Stimulated activated CD8-positive, alpha-beta memory T cell treated with anti-CD3 and anti-CD28 coated beads, Interleukin-12 subunit alpha, Interleukin-12 subunit beta, amount 100 ng/mL, for 4 hours (primary cell): ENCODE data around the gene AP5B1.

Source experiments
- DNase-seq: peaks from one replicate; pipeline ENCODE4 v3.0.0-alpha.2; 2020; ENCODE audit warnings: low read depth

The AP5B1 gene, protein sequence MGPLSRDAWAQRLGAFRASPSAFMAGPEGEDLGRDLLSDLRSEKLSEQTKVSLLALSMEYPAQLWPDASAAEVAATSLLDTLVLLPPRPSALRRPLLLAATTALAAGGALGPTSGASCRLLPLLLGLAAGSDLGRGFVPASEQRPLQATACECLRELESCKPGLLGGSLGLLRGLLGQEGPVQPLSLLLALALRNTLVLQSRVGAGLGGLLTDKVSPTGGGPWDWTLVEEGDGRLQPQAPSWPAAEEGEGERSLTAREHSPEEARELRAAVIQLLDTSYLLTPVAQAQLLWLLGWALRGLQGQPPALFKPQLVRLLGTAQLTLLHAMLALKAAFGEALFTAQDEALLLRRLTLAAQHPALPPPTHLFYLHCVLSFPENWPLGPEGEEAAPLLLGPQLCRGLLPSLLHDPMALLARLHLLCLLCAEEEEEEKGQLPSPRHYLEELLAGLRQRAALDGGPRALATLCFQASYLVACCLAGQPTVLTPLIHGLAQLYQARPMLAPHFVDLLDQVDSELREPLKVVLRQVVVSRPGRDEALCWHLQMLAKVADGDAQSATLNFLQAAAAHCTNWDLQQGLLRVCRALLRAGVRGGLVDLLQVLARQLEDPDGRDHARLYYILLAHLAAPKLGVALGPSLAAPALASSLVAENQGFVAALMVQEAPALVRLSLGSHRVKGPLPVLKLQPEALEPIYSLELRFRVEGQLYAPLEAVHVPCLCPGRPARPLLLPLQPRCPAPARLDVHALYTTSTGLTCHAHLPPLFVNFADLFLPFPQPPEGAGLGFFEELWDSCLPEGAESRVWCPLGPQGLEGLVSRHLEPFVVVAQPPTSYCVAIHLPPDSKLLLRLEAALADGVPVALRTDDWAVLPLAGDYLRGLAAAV

DNA sequence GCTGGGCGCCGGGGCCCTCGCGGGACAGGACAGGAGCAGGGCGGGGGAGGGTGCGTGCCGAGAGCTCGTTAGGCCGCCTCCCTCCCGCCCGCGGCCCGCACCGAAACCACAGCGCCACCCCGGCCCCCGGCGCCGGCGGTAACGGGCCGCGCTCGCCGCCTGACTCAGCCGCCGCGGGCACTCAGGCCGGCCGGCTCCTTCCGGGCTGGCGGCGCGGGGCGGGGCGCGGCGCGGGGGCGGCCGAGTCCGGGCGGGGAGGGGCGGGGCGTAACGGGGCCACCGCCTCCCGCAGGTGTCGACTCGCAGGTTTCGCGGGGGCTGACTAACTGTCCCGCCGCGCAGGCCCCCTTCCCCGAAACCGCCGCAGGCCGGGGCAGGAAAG, at the start of gene AP5B1:
AP5B1 (minus strand) TSS at position 207 of the 382 bp plus-strand sequence. CDS start 385 bp downstream, outside the sequence.
- DNase-seq = peak; percentile 69

DNA sequence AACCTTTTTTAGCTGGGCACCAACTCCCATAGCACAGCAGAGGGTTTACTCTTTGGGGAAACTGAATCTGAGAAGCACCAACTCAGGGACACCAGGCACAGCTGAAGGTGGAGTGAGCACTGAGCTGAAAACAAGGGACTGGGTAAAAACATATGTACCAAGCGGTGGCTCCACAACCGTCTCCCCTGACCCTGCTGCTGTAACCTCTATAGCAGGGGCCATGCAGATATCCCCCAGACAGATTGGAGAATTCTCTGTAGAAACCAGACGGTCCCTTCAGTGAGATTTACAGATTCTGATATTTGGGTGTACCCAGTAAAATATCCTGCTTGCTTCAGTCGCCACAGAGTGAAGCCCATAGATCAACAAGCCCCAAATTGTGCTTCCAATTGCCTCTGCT, 48.7 kb upstream of the AP5B1 start:
- no peak for DNase-seq

DNA sequence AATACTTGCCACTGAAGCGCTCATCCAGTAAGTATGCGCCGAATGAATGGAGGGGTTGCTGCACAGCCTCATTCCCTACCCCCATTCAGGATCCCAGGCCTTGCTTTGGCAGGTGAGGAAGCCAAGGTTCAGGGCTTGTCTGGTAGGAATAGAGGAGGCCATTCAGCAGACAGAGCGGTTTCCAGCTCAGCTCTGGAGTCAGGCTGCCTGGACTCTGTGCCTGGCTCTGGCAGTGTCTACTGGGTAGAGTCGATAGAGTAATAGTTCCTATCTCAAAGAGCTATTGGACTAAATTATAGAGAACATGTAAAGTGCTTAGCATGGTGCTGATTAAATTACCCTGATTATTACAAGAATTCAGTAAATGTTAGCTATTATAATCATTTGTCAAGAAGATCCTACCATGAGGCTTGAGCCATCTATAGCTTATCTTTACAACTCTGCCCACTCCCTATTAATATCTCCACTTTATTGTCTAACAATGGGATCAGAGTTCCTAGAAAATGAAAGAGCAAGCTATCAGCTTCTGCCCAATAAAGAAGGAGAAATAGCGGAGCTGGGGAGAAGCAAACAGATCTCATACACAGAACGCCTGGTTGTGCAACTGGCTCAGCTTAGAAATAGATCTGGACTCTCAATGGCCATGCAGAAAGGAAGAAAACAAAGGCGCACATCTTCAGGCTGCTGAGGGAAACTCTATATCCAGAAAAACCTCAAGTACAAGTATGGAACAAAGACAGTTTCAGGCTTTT, 46.4 kb upstream of the AP5B1 start:
- DNase-seq = no peak

DNA sequence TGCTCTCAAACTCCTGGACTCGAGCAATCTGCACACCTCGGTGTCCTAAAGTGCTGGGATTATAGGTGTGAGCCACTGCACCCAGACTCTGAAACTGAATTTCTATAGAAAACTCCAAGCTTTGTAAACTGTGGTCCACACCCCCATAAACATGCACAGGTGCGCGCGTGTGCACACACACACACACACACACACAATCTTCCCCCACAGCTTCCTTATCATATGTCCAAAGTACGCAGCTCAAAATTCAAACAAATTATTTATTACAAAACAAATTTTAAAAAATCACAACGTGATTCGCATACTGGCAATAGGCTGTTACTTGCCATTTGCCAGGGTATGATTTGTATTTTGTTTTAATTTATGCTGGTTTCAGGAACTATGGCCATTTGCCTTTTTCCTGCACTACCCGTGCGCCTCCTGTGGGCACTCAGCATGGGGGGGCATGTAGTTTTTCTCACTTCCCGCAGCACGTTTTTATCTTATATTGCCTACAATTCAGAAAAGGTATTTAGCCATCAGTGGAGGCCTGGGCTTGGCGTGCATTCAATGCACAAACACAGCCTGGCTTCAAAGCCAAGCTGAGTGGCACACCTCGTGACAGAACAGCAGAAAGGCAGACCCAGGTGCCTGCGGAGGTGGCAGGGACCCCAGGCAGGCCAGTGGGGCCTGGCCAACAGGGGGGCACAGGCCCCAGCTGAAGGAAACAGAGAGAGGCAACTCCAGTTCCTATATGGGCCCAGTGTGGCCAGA, 42.2 kb upstream of the AP5B1 start:
- no peak for DNase-seq

DNA sequence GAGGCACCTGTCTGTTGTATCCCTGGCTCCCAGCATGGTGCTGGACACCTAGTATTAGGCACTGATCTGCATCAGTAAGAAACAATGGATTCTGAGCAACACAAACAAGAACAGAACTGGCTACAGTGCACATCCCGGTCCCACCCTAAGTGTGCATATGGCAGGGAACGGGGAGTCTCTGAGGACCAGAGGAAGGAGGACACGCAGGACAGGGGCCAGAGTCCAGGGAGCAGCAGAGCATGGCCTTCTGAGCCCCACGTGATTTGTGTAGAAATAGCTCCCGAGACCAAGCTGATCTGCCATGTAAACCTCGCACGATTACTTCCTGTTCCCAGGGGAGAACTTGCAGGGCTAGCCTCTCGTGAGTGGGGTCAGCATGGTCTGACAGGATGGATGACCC, 40.3 kb upstream of the AP5B1 start:
- no peak for DNase-seq

DNA sequence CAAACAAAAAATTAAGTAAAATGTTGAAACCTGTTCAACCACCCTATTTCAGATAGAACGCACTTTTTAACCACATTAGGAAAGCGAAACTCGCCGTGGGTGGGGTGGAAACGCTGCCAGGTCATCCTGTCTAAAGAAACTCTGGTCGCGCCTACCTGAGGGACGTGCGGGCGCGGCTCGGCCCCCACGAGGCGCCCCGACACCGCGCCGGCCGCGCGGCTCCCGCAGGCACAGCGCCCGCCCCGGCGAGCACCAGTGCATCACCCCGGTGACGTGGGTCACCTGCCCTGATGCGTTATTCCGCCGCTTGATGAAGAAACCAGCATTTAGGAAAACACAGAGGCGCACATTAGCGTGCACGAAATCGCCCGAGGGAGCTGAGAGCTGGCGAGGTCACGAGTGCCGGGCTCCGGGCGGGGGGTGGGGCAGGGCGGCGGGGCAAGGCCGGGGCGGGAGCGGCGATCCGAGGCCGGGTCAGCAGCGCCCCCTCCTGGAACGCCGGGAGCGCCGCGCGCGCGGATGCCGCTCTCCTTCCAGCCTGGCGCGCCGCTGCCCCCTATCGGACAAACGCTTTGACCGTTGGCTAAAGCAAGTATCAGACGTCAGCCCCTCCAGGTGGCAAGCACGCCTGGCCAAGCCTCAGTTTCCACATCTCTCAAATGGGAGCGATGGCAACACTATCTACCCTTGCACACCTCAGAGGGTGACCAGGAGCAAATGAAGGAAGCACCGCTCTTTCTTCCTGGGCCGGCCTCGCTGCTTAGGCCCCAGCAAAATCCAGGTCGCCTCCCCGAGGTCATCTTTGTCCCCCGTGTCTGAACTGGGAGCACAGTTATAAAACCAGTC, 37.3 kb upstream of the AP5B1 start:
- DNase-seq = peak; percentile 84

DNA sequence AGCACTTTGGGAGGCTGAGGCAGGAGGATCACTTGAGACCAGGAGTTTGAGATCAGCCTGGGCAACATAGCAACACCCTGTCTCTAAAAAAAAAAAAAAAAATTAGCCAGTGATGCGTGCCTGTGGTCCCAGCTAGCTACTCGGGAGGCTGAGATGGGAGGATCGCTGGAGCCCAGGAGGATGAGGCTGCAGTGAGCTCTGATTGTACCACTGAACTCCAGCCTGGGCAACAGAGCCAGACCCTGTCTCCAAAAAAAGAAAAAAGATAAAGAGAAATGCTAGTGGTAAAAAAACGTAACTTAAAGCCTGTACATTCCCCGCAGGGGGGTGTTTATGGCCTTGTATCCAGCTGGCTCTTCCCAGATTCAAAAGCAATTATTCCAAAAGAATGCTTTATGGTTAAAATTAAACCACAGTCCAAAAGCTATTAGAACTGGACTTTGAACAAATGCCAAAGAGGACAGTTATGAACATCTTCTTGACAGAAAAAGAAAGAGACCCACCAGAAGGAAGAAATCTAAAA, 36.6 kb upstream of the AP5B1 start:
- DNase-seq = no peak

DNA sequence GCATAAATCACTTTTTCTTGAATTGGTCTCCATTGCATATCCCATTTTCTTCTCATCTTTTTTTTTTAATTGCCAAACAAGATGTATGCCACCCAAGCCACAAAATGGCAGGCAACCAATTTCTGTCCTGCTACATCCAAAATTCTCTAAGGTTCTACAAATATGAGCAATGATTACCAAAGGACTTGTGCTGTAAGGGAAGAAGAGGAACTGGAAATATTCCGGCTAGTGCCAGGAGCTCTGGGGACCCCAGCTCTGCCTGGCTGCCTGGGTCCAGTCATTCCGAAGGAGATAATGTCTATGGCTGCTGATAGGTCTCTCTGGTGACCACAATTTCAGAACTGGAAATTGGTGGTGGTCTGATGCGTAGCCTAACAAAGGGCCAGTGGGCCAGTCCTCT, 35.9 kb upstream of the AP5B1 start:
- DNase-seq = no peak

DNA sequence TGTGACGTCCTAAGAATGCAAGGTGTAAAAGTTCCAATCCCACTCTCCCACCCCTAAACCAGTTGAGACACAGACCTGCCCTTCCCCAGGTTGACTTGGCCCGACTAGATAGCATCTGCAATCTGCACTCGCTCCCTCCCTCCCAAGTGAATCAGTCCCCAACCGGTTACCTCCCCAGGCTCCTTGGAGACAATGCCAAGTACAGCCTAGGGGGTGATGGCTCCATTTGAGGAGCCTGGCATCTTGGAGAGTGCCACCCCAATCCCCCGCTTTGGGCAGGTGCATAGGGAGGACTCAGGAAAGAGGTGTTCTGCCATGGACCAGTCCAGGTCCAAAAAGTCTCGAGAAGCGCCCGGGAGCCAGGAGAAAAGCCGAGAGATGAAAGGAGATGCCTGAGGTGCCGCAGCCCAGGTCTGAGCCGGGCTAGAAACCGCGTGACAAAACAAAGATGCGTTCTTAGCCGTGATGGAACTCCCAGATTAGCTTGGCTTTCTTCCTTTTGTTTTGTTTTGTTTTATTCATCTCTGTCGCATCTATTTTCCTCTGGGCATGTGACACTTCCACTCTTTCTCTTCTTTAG, 34.3 kb upstream of the AP5B1 start:
- no peak for DNase-seq

DNA sequence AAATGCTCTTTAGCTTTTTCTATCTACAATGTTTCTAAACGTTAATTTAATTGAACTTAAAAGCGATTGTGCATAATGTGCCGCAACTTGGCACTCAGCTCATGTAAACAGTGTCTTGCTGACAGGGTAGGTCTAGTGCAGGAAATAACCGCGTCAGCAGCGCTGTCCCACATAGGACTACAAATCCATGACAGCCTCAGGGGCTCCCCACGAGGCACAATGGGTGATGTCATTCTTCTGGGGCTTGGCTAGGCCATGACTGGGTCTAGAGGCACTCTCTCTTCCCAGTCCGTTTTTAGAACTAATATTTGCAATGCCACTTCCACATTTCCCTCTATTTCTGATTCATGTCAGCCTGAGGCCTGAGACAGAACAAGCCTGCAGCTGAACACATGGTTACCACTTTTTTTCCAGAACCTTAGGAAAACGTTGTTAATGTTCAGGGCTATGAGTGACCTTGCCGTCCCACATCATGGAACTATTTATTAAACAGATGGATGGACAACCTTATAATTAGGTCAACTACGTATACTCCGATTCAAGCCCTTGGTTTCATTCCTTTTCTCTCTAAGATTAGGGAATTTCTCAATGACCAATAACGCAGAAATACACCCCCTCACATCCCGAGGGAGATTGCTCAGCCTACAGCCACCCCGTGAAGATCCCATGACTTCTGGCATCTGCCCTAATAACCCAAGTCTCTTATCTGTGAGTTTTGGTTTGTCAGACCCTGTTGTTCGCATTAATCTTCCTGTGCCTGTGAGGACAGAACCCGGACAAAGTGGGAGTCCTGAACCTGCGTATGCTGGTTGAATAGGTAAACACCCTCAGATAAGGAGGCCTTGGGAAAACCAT, 33.6 kb upstream of the AP5B1 start:
- no peak for DNase-seq

DNA sequence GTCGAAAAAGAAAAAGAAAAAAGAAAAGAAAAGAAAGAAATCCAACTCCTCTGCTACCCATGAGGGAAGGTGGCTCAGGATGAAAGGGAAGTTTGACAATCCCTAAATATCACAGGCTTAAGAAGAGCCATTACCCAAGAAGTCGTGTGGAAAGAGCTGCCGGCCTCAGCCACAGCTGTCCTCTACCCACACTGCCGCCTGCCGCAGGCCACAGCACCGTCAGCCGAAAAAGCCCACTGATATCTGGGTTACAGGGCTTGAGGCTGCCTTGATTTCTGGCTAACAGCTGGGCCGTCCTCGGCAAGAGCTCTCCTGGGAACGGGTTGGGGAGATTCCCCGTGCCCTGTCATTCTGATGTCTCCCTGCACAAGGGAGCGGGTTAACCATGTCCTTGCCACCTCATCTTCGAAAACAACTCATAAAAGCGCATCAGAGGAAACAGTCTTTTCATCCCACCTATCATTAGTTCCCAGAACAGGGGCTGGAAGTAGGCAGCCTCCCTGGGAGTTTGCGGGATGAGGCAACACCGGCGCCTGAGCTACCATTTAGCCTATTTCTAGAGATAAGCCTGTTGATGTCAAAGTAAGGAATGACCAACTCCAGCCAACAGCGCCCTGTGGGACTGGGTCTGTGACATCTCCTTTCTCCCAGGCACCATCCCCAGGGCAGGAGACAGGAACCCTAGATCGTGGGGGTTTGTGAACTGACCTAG, 31.1 kb upstream of the AP5B1 start:
- no peak for DNase-seq

DNA sequence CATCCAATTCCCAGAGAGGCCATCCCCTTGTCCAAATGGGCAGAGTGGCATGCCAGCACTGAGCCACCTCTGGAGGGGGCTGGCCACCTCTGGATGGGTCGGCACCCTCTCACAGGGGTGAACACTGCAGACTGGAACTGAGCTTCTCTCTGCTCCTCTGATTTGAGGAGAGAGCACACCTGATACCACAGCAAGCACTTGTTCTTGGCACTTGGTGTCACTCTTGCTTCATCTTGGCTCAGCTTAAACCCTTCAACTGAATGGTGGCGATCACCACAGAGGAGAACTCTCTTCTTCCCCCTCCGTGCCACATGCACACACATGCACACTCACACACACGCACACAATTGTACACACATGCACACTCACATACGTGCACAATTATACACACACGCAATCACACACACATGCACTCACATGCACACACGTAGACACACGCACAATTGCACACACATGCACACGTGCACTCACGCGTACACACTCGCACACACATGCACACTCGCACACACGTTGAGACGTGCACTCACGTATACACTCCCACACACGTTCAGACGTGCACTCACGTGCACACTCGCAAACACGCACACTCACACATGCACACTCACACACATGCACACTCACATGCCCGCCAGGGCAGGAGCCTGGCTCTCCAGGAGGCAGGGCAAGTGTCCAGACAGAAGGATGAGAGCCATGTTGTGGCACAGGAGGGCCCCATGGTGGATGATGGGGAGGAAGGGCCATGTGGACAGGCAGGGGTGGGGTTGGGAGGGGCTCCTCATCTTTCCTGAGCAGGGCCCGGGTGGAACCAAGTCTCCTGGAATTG, 29.5 kb upstream of the AP5B1 start:
- no peak for DNase-seq

DNA sequence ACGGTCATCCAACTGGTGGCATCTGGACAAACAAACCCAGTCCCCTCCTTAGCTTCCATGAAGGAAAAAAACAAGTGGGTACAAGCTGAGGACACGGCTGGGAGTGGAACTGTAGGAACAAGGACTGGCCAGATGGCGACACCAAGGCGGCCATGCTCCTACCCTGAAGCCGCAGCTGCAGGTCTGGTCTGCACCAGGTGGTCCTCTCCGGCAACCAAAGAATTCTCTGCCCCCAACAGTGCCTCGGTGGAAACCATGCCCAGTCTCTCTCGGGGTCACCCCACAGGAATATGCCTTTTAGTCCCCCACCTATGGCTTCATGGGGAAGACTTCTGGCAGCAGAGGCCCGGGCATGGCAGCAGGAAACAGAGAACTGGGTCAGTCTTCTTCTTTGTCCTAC, 28.7 kb upstream of the AP5B1 start:
- no peak for DNase-seq

DNA sequence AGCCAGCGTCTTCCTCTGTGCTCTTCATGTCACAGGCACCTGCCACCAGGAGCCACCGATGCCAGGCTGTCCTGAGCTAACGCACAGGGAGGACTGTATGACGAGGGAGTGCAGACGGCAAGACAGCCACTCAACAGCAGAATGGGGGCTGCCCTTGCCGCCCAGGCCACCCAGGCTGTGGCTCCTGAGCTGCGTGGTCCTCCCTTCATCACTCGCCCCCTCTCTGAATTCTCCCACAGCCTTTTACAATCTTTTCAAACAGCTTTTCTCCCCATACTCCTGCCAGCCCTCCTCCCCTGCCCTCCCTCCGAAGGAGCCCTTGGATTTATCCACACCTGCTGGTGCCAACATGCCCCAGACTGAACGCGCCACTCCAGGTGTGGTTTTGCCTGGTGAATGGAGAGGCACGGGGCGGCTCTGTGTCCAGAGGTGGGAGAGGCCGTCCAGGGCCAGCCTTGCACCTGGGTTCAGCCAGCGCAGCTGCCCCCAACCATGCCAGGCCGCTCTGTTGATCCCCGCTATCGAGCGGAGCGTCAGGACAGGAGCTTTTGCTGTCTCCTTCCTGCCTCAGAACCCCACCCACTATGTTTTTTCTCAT, 28.1 kb upstream of the AP5B1 start:
- no peak for DNase-seq

DNA sequence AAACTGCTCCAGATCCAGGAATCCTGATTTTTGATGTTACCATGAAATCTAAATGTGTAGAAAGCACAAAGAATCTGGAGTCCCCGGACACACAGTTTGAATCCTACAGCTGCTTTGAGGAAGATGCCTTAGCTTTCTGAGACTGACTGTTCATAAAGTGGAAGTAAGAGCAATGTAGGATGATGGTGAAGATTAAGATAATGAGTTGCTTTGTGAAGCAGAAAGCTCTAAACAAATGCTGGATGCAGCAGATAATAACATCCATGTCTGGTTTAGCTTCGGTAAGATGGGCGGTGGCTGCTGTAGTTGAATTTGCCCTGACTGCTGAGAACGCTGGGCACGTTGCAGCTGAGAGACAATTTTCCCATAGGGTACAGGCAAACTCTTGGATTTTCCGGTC, 26.2 kb upstream of the AP5B1 start:
- no peak for DNase-seq

DNA sequence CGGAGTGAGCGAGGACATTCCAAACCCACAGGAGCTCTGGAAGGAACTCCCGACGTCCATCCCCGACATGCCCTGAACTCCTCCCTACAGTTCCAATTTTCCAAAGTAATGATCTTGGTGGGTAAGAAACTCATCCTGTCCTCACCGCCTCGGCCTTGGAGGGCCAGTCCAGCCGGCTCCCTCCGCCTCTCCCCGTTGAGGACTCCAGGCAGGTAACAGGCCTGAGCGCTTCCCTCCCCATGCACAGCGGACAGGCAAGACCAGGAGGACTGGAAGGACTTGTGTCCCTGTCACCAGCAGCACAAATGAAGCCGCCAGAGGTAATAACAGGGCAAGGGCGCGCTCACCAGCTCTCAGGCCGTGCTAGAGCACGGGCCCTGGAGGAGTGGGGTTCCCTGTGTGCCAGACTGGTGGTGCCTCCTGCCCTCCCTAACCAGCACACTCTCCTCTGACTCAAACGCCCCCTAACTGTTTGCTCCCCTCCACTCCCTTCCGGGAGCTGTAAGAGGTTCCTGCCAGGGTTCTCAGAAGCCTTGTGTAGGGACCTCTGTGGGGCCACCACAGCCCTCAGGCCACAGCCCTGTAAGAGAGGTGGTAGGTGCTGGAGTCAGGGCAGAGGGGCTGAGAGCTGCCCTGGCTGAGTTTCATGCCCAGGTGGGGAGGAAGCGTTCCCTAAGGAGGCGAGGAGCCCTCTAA, 23.2 kb upstream of the AP5B1 start:
- DNase-seq = no peak

DNA sequence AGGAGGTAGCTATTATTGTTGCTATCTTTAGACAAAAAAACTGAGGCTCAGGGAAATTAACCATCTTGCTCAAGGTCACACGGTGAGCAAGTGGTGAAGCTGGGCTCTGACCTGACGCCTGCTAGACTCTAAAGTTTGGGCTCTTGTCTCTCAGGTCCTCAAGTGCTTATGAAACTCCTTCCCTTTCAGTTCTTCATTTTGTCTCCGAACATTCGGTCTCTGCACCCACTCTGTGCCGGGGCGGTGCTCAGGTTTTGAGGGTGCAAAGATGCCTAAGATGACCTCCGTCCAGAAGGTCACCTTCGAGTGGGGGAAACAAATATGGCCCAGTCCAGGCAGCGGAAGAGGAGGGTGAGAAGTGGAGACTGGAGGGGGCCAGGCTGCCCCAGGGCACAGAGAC, 22.1 kb upstream of the AP5B1 start:
- no peak for DNase-seq
